Keratinocyte (primary cell): ENCODE results near the gene PACSIN2.

Source experiments
- CTCF ChIP-seq, 3 experiments: IDR thresholded peaks in 1 of 3; conservative IDR thresholded peaks in 1 of 3; optimal IDR thresholded peaks in 1 of 3; 2 replicates in 2 of 3; 3 replicates in 1 of 3; pipeline versions ENCODE3 to v1.5.1; 2011; ENCODE audit warnings: low read length in 3 of 3, mild to moderate bottlenecking in 3 of 3, moderate library complexity in 2 of 3, control low read depth in 1 of 3, inconsistent platforms in 1 of 3; ENCODE audit not compliant: insufficient read depth in 2 of 3; ENCODE audit errors: extremely low read depth in 1 of 3
- EZH2 ChIP-seq: IDR thresholded peaks from one replicate; pipeline ENCODE4 v1.6.1; 2012; ENCODE audit warnings: inconsistent platforms, mild to moderate bottlenecking, low read length, moderate library complexity

GRCh38 chr22:42871146-42872050 lies 143.6 kb downstream of the PACSIN2 start:
- TF ChIP-seq CTCF (optimal IDR thresholded peaks at IDR 0.05 in 1 of 3, IDR thresholded peaks at IDR 0.05 in 1 of 3, conservative IDR thresholded peaks at IDR 0.05 in 1 of 3; ENCODE audit: extremely low read depth in 1 of 3, insufficient read depth in 2 of 3, low read length in 3 of 3) (no peak), EZH2 (no peak)
